A673 (cell line): ENCODE measurements around the gene HMGB1. TPM values are rescaled to one million over a fixed set of nuclear protein-coding genes. Genes with fewer than 3 reads are reported as not detected.

Source experiments
- BruUV-seq: library from RNA; stranded (reverse); fragments of 400-500 nt; replicated peaks from 2 replicates; lab custom pipeline; 2021; lab: Mats Ljungman, UMichigan
- CTCF ChIA-PET: fragments of 300-600 bp; sonication (Branson Sonifier 250); formaldehyde crosslinking; loops from one replicate; lab custom pipeline; 2022; ENCODE audit warnings: antibody characterized with exemption; lab: Charles Lee
- POLR2A ChIA-PET: fragments of 300-600 bp; sonication (Branson Sonifier 250); formaldehyde crosslinking; loops from one replicate; lab custom pipeline; 2022; ENCODE audit warnings: antibody characterized with exemption; ENCODE audit not compliant: low non-redundant PET; lab: Charles Lee
- DNase-seq: peaks from one replicate; pipeline ENCODE4 v3.0.0-alpha.2; 2015; ENCODE audit warnings: low spot score
- H3K27ac ChIP-seq: fragments of 200-600 bp; sonication (generic); 2 replicates; pipeline ENCODE4 v1.5.1; 2016; ENCODE audit warnings: mixed run types, low read depth, mild to moderate bottlenecking, mixed read lengths, antibody characterized with exemption, low read length; ENCODE audit not compliant: poor library complexity, severe bottlenecking
- H3K27me3 ChIP-seq: fragments of 200-600 bp; sonication (generic); replicated peaks from 2 replicates; pipeline ENCODE4 v1.6.1; 2017; ENCODE audit warnings: mixed run types, low read depth, mild to moderate bottlenecking, mixed read lengths, antibody characterized with exemption, low read length; ENCODE audit not compliant: insufficient read depth, poor library complexity
- H3K36me3 ChIP-seq: fragments of 200-600 bp; sonication (generic); 2 replicates; pipeline ENCODE4 v1.6.1; 2016; ENCODE audit warnings: mixed run types, mild to moderate bottlenecking, mixed read lengths, antibody characterized with exemption, low read length; ENCODE audit not compliant: insufficient read depth, poor library complexity, severe bottlenecking
- H3K4me1 ChIP-seq: fragments of 200-600 bp; sonication (generic); 2 replicates; pipeline ENCODE4 v1.6.1; 2017; ENCODE audit warnings: mixed run types, mild to moderate bottlenecking, mixed read lengths, antibody characterized with exemption, low read length; ENCODE audit not compliant: insufficient read depth, poor library complexity, severe bottlenecking
- H3K4me3 ChIP-seq: fragments of 200-600 bp; sonication (generic); 2 replicates; pipeline ENCODE4 v1.5.1; 2016; ENCODE audit warnings: low read depth, mixed run types, mild to moderate bottlenecking, mixed read lengths, low read length; ENCODE audit not compliant: poor library complexity, severe bottlenecking
- H3K9me3 ChIP-seq: fragments of 200-600 bp; sonication (generic); 2 replicates; pipeline ENCODE4 v1.6.1; 2016; ENCODE audit warnings: mixed run types, low read depth, mild to moderate bottlenecking, mixed read lengths, antibody characterized with exemption, low read length; ENCODE audit not compliant: poor library complexity, severe bottlenecking
- EZH2 ChIP-seq: fragments of 200-600 bp; sonication (generic); IDR thresholded peaks from 2 replicates; pipeline ENCODE4 v1.6.1; 2017; ENCODE audit warnings: borderline replicate concordance, low read depth, mild to moderate bottlenecking, mixed read lengths, antibody characterized with exemption, low read length; ENCODE audit not compliant: poor library complexity, severe bottlenecking
- intact Hi-C: fragments of 100-400 bp; cut with micrococcal nuclease; formaldehyde crosslinking; loops from one replicate; pipeline ENCODE4 v1.10.0; 2022; ENCODE audit not compliant: unreplicated experiment
- total RNA-seq: library from RNA; stranded (reverse); gene quantifications from 2 replicates; pipeline ENCODE4 v1.2.3, GENCODE V29; 2021
- TF ChIP-seq, protein P1 (sequence below): fragments of 300-800, 200-600 bp; sonication (generic); conservative IDR thresholded peaks from 2 replicates; pipeline ENCODE4 v1.5.1; 2017; ENCODE audit warnings: low read depth, mild to moderate bottlenecking, antibody characterized with exemption, low read length, moderate library complexity, mixed read lengths

Gene HMGB1
- total RNA-seq, 1 experiment from 2014 or later = 1,602 TPM

DNA sequence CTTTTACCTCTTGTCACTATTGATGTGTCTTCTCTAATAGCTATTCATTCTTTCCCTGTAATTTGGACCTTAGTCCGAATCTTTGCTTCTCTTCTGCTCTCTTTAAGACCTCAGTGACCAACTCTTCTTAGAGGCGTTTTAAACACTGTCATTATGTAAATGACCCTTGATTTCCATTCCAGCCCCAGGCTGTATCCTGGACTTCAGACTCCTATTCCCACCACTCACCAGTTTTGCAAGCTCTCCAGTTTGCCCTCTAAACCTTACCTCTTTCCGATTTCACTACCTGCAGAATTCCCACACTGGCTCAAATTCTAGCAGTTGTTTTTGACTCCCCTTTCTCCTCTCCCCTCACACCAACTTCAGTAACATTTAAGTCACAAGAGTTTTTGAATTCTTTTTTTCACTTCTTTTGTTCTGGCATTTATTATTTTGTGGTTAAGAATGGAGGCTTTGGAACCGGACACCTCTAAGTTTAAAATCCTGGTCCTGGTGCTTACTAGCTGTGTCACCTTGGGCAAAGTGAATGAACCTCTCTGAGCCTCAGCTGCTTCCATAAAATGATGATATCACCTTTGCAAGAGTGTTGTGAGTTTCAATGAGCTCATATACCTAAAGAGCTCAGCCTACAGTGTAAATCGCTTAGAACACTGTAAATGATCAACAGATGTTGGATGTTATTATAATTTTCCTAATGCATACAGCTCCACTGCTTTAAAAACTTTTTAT is 13.6 kb upstream of the HMGB1 start:
- ChIA-PET POLR2A (no interaction called here), CTCF (no interaction called here)
- no TSS peak for BruUV-seq
- H3K27me3 ChIP-seq = no peaks in the 10 kb centered on the region
- H3K4me3 ChIP-seq = no peak overlapping the region
- no peaks in the 10 kb centered on the region for H3K36me3 ChIP-seq
- DNase-seq = no peak
- intact Hi-C loops = no loop called here
- no peak for TF ChIP-seq EZH2
- TF ChIP-seq, protein P1, sequence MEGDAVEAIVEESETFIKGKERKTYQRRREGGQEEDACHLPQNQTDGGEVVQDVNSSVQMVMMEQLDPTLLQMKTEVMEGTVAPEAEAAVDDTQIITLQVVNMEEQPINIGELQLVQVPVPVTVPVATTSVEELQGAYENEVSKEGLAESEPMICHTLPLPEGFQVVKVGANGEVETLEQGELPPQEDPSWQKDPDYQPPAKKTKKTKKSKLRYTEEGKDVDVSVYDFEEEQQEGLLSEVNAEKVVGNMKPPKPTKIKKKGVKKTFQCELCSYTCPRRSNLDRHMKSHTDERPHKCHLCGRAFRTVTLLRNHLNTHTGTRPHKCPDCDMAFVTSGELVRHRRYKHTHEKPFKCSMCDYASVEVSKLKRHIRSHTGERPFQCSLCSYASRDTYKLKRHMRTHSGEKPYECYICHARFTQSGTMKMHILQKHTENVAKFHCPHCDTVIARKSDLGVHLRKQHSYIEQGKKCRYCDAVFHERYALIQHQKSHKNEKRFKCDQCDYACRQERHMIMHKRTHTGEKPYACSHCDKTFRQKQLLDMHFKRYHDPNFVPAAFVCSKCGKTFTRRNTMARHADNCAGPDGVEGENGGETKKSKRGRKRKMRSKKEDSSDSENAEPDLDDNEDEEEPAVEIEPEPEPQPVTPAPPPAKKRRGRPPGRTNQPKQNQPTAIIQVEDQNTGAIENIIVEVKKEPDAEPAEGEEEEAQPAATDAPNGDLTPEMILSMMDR = no peak
- no peaks in the 10 kb centered on the region for H3K9me3 ChIP-seq
- no peak overlapping the region for H3K27ac ChIP-seq
- no peaks in the 10 kb centered on the region for H3K4me1 ChIP-seq

DNA sequence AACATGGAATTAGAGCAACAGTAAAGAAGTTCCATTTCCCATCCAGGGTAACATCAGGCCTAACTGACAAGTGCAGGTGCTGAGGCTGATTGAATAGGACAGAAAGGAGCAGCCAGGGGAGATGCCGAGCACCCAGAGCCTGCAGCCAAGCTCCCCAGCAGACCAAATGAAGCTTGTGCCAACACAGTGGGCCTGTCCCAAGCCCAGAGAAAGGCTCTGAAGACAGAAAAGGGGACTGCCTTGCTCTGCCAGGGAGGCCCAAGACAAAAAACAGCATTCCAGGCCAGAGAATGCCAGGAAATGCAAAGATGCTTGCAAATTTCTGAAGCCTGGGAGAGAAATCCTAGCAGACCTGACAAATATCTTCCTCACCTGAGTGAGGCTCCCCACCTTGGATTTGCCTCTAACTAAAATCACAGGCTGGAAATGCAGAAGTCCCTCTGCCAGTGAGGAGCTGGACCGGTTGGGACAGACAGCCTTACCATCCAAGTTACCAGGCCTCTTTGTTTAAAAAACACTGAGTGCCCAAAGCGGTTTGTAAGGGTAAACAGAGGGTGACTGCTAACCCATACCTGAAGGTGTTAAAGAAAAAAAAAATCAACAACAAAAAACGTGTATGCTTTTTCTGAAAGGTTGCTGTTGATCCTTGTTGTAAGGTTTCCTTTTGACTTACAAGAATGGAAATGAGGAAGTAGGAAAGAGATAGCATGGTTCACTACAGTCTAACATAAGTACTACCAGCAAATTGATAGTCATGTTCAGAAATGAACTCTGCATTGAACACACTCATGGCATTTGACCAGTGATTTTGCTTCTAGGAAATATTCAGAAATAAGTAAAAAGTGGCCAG is 11.8 kb upstream of the HMGB1 start:
- DNase-seq = no peak
- CTCF ChIA-PET = no interaction called here

DNA sequence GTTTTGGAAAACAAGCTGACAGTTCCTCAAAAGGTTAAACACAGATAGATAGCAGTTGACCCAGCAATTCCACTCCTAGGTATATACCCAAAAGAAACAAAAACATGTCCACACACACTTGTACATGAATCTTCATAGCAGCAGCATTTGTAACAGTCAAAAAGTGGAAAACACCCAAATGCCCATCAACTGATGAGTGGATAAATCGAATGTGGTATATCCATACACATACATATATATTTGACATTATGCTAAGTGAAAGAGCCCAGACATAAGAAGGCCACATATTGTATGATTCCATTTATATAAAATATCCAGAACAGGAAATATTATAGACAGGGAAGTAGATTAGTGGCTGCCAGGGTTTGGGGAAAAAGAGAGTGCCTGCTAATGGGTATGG is 7.9 kb upstream of the HMGB1 start:
- ChIA-PET CTCF (no interaction called here), POLR2A (no interaction called here)
- Histone ChIP-seq H3K9me3 (no peaks in the 10 kb centered on the region), H3K36me3 (no peaks in the 10 kb centered on the region), H3K4me3 (no peak overlapping the region), H3K27me3 (no peaks in the 10 kb centered on the region), H3K27ac (no peak overlapping the region), H3K4me1 (no peaks in the 10 kb centered on the region)
- BruUV-seq = no TSS peak
- no peak for DNase-seq
- no peak for TF ChIP-seq EZH2
- TF ChIP-seq, protein P1 = no peak
- intact Hi-C loops = no loop called here

More for the DNA sequence above, 11.8 kb upstream of the HMGB1 start:
- H3K4me1 ChIP-seq = no peaks in the 10 kb centered on the region
- H3K4me3 ChIP-seq = no peak overlapping the region
- TF ChIP-seq, protein P1 = no peak
- no peak for TF ChIP-seq EZH2
- H3K9me3 ChIP-seq = no peaks in the 10 kb centered on the region
- no TSS peak for BruUV-seq
- POLR2A ChIA-PET = no interaction called here
- H3K36me3 ChIP-seq = no peaks in the 10 kb centered on the region
- intact Hi-C loops = no loop called here
- no peak overlapping the region for H3K27ac ChIP-seq
- H3K27me3 ChIP-seq = no peaks in the 10 kb centered on the region
